ENCODE data around the gene PTPA.
A peak's percentile ranks its signal among the peaks of the same experiment; 100 is the strongest.

DNA sequence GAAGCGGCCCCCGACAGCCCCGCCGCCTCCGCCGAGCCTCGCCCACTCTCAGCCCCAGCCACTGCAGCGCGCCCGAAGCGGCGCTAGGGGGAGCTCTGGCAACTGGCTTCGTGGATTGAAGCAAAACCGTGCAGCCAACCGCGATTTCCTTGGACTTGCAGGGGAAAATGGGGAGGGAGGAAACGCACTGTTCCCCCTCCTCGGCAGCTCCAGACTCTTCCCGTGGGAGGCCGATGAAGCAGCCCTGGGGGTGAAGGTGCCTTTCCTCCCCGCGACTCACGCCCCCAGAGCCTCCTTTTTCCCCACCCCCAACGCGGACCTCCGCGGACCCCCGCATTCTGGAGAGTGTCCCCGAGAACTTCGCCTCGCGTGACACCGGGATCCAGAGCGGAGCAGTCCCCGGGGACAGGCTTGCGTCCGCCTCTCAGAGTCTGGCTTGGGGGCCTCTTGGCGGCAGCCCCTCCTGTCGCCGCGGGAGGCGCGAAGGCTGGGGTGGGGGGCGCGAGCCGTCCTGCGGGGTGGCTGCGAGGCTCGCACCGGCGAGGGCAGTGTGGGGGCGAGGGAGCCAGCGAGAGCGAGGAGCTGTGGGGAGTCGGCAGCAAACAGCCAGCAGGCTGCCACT lies 63.0 kb downstream of the PTPA start:
- TF ChIP-seq, protein P1, sequence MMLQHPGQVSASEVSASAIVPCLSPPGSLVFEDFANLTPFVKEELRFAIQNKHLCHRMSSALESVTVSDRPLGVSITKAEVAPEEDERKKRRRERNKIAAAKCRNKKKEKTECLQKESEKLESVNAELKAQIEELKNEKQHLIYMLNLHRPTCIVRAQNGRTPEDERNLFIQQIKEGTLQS (IDR thresholded peaks at IDR 0.05) = no peak
- TF ChIP-seq, protein P1 (CRISPR knock-in tag; conservative IDR thresholded peaks at IDR 0.05) = no peak
- TF ChIP-seq POLR2AphosphoS5 (IDR thresholded peaks at IDR 0.05; ENCODE audit: control insufficient read depth, insufficient read depth, low read depth, low read length) (no peak), ZZZ3 (IDR thresholded peaks at IDR 0.05) (no peak), BHLHE40 (IDR thresholded peaks at IDR 0.05; ENCODE audit: low read length) (peak; percentile 66), SMAD2 (IDR thresholded peaks at IDR 0.05; ENCODE audit: low read depth, low read length) (no peak)
- TF ChIP-seq, protein P2, sequence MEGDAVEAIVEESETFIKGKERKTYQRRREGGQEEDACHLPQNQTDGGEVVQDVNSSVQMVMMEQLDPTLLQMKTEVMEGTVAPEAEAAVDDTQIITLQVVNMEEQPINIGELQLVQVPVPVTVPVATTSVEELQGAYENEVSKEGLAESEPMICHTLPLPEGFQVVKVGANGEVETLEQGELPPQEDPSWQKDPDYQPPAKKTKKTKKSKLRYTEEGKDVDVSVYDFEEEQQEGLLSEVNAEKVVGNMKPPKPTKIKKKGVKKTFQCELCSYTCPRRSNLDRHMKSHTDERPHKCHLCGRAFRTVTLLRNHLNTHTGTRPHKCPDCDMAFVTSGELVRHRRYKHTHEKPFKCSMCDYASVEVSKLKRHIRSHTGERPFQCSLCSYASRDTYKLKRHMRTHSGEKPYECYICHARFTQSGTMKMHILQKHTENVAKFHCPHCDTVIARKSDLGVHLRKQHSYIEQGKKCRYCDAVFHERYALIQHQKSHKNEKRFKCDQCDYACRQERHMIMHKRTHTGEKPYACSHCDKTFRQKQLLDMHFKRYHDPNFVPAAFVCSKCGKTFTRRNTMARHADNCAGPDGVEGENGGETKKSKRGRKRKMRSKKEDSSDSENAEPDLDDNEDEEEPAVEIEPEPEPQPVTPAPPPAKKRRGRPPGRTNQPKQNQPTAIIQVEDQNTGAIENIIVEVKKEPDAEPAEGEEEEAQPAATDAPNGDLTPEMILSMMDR (IDR thresholded peaks at IDR 0.05 in 2 of 3, conservative IDR thresholded peaks at IDR 0.05 in 1 of 3; ENCODE audit: insufficient read depth in 2 of 3, low read depth in 1 of 3, low read length in 3 of 3) = peak; percentile 92 to 96 (median 94)
